ENCODE measurements around the gene PARD6A.

DNA sequence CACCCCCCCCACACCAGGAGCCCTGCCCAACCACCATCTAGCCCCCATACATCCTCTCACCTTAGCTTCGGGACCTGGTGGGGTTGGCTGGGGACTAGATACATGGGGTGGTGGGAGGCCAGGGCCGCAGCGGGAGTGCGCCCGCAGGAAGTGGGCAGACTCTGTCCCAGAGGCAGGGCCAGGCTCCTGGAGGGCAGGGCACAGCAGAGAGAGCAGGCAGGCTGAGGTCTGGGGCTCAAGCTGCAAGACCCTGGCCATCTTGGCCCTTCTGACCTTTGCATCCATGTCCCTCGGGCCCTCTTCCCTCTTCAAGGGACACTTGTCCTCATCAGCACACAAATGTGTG lies 3.1 kb downstream of the PARD6A start:
- TF ChIP-seq, protein P1, sequence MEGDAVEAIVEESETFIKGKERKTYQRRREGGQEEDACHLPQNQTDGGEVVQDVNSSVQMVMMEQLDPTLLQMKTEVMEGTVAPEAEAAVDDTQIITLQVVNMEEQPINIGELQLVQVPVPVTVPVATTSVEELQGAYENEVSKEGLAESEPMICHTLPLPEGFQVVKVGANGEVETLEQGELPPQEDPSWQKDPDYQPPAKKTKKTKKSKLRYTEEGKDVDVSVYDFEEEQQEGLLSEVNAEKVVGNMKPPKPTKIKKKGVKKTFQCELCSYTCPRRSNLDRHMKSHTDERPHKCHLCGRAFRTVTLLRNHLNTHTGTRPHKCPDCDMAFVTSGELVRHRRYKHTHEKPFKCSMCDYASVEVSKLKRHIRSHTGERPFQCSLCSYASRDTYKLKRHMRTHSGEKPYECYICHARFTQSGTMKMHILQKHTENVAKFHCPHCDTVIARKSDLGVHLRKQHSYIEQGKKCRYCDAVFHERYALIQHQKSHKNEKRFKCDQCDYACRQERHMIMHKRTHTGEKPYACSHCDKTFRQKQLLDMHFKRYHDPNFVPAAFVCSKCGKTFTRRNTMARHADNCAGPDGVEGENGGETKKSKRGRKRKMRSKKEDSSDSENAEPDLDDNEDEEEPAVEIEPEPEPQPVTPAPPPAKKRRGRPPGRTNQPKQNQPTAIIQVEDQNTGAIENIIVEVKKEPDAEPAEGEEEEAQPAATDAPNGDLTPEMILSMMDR (IDR thresholded peaks at IDR 0.05; ENCODE audit: low read depth, low read length): no peak
- TF ChIP-seq POLR2A (IDR thresholded peaks at IDR 0.05; ENCODE audit: extremely low read depth, insufficient read length) (no peak), MYC (IDR thresholded peaks at IDR 0.05; ENCODE audit: low read depth, low read length) (no peak)
- TF ChIP-seq, protein P2, sequence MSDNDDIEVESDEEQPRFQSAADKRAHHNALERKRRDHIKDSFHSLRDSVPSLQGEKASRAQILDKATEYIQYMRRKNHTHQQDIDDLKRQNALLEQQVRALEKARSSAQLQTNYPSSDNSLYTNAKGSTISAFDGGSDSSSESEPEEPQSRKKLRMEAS (IDR thresholded peaks at IDR 0.05; ENCODE audit: low read depth, low read length): no peak

Measured in NB4 (cell line).